Stimulated activated CD8-positive, alpha-beta memory T cell treated with anti-CD3 and anti-CD28 coated beads, Interleukin-15, amount 100 ng/mL, for 48 hours (primary cell): Measurements from ENCODE around the gene OTOA.
A peak's percentile ranks its signal among the peaks of the same experiment; 100 is the strongest.
"Not testable (repeated sequence)": the region's sequence is repeated elsewhere in the genome, so short reads cannot be mapped to it uniquely, and the experiment has no call there.

Experiments
- DNase-seq, 2 donors: peaks; one replicate each; pipeline ENCODE4 v3.0.0-alpha.2; 2020; ENCODE audit warnings: low read depth in 2 of 2

Gene OTOA

DNA sequence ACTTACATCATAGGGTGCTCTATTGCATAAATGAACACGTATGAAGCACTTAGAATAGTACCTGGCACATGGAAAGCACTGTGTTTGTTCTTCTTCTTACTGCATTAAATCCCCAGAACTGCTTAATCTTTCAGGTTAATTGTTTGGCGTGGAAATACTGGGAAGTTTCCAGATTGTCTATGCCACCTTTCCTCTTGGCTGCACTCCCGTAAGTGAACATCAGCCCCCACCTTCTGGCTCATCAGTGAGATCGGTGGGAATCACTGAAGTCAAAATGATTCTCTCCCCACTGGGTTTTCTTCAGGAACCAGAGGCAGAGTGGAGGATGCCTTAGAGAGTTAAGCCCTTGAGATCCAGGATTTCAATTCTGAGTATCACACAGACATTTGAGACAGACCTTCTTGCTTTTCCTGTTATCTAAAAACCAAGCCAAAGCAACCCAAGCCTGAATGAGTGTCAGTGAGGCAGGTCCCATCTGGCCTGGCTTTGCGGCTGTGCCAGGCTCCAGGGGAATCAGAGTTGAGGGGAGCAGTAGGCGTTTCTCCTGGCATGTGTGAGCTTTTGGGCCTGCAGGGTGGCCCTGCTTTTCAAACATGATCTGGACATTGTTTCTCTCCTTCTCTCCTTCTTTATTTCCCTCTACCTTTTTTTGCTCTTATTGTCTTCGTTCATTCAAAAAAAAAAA is 59.1 kb downstream of the OTOA start:
- no peak for DNase-seq

DNA sequence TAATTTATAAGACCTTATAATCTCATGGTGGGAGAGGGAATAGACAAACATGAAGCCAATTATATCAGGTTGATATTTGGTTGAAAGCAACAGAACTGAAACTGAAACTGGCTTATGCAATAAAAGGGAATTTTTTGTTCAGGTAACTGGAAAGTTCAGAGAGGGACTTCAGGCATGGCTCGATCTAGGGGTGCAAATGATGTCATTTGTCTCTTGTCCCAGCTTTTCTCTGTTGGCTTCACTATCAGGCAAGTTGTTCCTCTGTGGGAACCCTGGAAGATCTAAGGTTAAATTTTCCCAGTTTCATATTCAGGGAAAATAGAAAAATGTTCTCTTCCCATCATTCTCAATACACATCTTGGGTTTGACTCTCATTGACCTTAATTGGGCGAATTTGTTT is 59.8 kb downstream of the OTOA start:
- DNase-seq: no peak

DNA sequence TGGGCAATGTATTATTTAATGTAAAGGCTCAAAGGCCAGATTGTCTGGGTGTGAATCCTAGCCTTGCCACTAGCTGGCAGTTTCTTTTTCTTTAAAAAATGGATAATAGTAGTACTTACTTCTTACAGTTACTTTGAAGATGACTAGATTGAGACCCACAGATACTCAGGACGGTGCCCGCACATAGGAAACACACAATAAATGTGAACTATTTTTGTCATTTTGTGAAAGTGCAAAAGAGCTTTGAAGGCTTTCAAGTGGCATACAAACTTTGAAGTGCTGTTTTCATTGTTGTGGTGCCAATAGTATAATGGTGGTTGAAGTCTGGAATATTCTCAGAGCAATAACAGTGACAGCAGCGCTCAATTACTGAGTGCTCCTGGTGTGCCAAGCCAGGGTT is 63.6 kb downstream of the OTOA start:
- no peak for DNase-seq

DNA sequence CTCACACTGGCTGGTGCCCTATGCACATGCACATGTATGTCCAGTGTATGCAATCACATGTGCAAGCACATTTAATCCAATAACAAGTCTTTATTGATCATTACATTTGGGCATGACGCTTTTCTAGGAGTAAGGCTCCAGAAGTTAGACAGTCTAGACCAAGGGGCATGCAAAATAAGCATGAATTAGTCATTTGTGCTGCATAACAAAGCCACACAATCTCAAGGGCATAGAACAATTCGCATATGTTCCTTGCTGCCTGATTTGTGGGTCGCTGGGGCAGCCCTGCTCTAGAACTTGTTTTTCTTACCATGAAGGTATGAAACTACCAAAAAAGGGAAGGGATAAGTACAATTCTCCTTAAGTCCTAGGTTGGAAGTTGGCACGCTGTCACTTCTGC is 67.5 kb downstream of the OTOA start:
- not testable (repeated sequence) for DNase-seq

DNA sequence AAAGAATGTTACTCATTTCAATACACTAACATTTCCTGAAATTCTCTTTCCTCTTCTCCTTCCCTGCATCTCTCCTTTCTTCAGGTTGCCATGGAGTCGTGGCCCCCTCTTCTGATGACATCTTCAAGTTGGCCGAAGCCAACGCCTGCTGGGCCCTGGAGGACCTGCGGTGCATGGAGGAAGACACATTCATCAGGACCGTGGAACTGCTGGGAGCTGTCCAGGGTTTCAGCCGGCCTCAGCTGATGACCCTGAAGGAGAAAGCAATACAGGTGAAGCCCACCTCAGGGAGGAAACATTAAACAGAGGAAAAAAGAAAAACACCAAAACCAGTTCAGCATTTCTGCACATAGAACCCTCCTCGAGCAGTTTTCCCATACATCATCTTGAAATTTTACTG is 76.9 kb downstream of the OTOA start:
- not testable (repeated sequence) for DNase-seq

DNA sequence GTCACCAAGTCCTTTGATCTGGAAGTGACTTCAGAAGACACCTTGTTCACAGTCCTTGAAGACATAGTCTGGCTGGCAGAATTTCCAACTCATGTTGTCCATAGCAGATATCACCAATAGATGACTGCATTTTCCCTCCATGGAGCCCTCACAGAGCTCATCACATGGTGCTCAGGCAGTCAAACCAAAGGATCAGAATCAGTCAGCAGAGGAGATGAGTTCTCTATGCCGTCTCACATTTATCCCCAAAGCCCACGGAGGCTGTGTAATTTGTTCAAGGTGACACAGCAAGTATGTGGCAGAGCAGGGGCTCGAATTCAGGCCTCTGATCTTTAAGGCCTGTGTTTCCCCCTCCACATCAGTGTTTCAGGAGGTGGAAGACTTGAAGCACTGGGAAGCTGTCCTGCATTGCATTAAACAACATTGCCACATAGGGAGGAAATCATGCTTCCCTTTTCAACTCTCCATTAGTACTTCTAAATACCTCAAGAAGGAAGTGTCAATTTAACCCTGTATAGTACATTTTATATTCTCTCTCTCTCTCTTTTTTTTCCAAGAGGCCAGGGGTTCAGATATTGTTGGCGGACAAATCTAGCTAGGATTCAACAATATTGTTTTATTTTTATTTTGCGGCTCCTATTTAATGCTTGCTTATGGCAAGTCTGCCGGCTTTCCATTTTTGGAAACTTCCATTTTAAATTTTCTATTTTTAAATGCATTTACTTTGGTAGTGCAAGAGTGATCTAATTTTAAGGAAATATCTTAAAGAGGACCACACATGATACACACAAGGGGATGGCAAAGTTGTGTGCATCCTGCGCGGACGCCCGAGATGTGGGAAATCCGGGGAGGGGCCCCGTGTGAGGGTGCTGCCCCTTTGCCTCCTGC is 92.7 kb downstream of the OTOA start:
- peak in 1 of 2 donors; percentile 4 for DNase-seq

DNA sequence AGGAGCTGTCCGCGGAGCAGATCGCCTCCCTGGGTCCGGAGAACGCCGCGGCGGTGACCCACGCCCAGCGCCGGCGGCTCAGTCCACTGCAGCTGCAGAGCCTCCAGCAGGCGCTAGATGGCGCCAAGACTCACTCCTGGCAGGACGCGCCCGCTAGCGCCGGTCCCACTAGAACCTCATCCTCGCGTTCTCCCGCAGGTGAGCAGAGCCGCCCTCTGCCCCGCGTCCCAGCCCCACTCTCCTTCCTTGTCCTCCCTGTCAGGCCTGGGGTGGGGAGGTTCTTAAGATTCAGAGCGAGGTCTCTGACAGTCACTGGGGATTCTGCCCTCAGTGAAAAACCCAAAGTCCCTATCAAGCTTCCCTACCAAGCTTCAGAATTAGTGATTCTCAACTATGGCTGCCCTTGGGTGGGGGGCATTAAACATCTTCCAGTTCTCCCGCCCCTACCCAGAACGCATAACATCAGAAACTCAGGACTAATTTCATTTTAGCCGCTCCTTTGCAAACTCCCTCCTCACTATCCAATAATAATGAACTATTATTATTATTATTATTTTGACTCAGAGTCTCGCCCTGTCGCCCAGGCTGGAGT is 93.4 kb downstream of the OTOA start:
- not testable (repeated sequence) for DNase-seq

DNA sequence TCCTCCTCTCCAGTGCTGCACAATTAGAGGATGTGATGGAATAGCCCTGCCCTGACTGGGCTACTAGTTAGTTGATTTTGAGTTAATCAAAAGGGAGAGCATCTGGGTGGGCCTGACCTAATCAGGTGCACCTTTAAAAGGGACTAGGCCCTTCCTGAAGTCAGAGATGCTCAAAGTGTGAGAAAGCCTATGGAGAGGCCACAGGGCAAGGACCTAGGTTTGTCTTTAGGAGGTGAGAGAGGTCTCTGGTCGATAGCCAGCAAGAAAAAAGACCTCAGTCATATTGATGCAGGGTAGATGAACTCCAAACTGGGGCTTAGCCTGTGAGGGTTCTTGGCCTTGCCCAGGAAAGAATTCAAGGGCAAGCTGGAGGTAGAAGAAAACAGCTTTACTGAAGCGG is 104.5 kb downstream of the OTOA start:
- not testable (repeated sequence) for DNase-seq

DNA sequence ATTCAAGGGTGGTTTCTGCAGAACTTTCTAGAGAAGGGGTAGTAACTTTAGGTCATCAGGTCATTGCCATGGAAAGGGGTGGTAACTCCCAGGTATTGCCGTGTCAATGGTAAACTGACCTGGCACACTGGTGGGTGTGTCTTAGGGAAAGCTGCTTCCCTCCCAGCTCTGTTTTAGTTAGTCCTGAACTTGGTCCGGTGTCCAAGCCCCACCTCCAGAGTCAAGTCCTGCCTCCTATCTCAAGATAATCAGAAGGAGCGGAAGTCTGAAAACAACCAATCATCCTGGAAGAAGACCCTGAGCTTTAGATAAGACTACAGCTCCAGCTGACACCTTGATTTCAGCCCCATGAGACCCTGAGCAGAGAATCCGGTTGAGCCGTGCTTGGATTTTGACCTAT is 105.0 kb downstream of the OTOA start:
- not testable (repeated sequence) for DNase-seq

DNA sequence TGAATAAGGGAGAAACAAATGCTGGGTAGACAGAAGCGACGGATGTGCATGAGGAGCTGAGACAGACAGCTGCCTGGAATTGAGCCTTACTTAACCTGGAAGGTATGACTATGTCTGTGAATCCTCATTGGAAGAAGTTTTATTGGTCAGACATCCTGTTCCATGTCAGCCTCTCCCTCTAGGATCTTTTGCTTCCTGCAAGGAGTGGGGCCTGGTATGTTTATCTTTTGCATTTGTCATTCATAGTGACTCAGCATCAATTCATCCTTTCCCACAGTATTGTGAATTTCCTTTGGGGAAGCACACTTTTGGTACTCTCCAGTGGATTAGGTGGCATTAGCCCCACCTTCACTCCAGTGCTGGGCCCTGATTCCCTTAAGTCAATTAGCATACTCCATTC is 105.5 kb downstream of the OTOA start:
- not testable (repeated sequence) for DNase-seq

DNA sequence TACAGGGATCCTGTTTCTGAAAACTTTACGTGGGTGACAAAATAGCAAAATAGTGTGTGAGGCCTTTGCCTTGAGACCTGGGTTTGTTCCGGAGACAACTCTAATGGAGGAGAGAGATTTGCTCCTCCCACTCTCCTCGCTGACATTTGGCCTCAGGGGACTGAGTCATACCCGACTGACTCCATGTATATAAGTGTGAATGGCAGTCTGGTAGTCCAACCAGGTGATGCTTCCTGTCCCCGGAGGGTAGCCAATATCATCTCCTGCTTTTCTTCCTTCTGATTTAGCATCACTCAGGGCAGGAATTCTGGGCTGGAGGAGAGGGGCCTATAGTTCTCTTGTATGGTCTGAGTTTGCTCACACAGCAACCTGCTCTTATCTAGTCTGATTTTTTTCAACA is 106.8 kb downstream of the OTOA start:
- not testable (repeated sequence) for DNase-seq

DNA sequence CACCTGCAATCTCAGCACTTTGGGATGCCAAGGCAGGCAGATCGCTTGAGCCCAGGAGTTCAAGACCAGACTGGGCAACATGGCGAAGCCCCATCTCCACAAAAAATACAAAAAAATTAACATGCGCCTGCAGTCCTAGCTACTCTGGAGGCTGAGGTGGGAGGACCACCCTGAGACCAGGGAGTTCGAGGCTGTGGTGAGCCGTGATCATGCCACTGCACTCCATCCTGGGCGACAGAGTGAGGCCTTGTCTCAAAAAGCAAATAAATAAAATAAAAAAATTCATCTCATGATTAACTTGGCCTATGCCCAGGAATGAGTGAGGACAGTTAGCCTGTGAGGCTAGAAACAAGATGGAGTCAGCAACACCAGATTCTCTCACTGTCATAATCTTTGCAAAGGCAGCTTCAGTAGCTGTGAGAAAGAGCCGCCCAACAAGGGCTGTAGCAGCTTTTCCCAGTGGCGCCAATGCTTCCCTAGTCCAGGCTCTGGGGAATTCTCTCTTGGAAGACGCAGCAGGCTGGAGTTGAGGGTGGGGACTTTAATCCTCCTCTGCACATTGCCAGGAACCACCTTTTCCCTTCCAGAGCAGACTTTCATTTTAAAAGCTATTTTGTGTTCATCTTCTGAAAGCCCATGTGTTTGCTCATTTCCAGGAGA is 108.9 kb downstream of the OTOA start:
- not testable (repeated sequence) for DNase-seq

DNA sequence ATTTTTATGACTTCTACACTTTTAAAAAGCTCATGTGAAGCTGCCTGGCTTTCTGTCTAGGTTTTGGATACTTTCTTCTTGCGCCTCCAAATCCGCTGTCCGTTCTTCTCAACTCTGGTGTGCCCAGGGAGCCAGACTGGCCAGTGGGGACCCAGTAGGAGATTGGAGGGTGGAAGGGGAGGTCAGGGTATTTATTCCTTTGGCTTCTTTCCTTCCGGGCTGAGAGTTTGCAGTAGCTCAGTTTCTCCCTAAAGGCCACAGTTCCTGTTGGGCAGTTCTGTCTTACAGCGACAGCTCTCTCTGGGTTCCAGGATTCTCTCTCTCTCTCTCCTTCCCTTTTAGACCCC is 109.4 kb downstream of the OTOA start:
- not testable (repeated sequence) for DNase-seq

DNA sequence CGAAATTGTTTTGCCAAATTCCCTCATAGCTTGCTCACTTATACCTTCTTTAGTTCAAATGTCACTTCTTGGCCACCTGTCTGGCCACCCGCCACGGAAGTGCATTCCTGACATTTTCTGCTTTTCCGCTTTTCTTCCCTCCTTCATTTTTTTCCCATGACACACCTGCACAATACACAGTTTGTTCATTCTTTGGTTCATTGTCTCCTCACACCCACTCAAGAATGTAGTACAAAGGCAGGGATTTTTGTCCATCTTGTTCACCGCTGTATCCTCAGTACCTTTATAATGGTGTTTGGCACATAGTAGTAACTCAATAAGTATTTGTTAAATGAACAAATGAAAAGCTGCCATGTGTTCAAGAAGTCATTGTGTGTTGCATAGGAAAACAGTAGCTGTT is 116.8 kb downstream of the OTOA start:
- not testable (repeated sequence) for DNase-seq

DNA sequence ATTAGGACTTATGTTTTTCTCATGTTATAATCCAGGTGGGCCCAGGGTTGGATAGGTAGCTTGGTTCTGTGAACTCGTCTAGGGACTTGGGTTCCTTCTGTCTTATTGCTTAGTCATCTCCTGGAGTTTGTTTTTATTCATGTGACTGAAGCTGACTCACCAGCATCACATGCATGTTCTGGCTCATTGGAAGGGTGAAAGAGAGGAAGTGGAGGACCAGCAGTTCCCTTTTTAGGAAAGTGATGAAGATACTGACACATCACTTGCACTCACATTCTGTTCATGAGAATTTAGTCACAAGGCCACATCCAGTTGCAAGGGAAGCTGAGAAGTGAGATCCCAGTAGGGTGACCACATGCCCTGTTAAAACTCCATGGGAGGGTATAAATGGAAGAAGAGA is 126.7 kb downstream of the OTOA start:
- not testable (repeated sequence) for DNase-seq

DNA sequence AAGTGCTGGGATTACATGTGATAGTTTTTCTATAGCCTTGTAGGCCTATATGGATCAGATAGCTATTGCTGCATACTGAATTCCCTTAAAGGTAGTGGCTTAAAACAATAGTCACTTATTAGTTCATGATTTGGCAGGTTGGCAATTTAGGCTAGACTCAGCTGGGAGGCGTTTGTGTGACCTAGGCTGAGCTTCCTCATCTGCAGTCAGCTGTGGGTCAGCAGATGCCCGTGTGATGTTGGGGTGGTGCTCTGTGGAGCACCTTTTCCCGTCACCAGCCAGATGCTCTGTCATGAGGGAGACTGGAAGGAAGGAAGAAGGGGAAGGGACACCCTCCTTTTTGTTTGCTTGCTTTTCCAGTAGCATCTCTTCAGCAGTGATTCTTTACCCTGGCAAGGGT is 129.5 kb downstream of the OTOA start:
- not testable (repeated sequence) for DNase-seq

DNA sequence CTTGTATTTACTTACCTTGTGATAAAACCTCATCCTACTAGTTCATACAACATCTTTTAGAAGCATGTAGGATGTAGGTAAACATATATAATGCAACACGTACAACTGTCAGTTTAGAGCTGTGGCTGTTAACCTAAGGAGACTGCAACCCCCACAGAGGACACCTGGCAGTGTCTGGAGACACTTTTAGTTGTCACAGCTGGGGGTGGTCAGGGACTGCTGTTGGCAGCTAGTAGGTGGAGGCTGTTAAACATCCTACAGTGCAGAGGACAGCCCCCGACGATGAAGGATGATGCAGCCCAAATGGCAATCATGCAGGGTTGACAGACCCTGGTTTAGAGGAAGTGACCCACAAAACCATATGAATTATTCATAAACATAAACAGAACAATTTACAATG is 134.8 kb downstream of the OTOA start:
- DNase-seq: not testable (repeated sequence)

DNA sequence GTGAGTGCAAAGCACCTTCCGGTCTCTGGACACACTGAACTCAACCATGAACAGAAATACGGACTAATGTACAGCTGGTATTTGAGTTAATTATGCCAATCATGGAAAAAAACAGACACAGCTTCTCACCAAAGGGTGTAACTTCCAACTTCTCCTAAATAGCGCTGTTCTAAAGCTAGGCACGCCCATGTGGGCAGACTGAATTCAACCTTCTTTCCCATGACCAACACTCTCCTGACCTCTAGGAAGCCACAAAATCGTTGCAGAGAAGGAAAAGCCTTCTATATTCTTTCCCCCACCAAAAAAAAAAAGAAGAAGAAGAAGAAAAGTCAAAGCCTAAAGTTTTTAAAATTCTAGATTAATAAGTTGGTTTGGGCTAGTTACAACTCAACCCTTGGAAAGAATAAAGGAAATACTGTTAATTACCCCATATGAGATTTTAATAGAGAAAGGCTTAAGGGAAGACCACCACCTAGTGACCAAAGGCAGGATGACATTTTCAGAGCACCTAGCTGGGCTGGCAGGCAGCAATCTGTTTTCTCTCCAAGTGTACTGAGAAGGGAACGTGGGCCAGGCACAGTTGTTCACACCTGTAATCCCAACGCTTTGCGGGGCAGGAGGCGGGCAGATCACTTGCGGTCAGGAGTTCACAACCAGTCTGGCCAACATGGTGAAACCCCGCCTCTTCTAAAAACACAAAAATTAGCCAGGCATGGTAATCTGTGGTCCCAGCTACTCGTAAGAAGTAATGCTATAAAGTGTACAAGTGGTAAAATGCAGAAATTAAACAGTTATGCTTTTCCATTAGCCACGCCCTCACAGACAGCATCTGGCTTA is 138.0 kb downstream of the OTOA start:
- not testable (repeated sequence) for DNase-seq

DNA sequence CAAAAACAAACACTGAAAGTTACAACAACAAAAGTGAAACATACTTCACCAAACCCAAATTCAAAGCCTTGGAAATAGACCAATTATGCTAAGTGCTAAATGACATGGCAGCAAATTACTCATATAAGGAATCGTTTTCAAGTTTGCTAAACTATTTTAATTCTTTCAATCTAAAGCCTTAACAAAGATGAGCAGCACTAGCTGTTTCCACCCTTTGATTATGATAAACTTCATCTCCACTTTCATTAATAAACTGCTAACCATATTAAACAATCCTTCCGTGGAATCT is 138.6 kb downstream of the OTOA start:
- not testable (repeated sequence) for DNase-seq
